ENCODE results near the gene SIPA1. TPM values are rescaled to one million over a fixed set of nuclear protein-coding genes. Genes with fewer than 3 reads are reported as not detected.
A peak's percentile ranks its signal among the peaks of the same experiment; 100 is the strongest.

SIPA1 gene
- polyA plus RNA-seq, 1 experiment, result 11.4 TPM

DNA sequence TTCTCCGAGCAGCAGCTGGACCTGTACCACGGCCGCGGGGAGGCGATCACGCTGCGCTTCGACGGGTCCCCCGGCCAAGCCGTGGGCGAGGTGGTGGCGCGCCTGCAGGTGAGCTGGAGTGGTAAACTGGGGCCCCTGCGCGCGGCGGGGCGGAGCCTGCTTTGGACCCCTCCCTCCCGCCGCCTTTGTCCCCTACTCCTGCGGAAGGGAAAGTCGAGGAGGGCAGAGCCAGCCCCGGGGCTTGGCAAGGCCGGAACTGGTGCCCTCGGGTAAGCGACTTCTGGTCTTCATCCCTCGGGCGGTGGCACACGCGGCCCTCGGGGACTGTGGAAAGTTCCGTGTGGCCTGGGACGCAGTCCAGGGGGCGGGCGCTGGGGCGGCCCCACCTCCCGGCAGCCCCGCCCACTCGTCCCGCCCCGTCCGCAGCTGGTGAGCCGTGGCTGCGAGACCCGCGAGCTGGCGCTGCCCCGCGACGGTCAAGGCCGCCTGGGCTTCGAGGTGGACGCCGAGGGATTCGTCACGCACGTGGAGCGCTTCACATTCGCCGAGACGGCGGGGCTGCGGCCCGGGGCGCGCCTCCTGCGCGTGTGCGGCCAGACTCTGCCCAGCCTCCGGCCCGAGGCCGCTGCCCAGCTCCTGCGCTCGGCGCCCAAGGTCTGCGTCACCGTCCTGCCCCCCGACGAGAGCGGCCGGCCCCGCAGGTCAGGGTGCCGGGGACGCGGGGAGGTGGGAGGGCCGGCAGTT lies 9.2 kb downstream of the SIPA1 start:
- CTCF ChIA-PET, result no interaction called here
- Histone ChIP-seq H3K4me3 (ENCODE audit: low read depth, low read length) (no peak overlapping the region), H3K27ac (ENCODE audit: low read depth, low read length) (no peak overlapping the region), H3K27me3 (ENCODE audit: control insufficient read depth, insufficient read depth, low read length) (no peaks in the 10 kb centered on the region), H3K9me3 (ENCODE audit: control insufficient read depth, insufficient read depth, low read length) (peaks cover 8% of the 10 kb centered on the region; the same call in 1 of the 2 replicates)
- POLR2A ChIA-PET, result interaction anchor here (0.7 to 1.5 kb wide), 2 partner anchors 9 to 19 kb away, joined by 4 to 5 read pairs; partner anchors contain the start of gene SIPA1
- TF ChIP-seq, protein P1, sequence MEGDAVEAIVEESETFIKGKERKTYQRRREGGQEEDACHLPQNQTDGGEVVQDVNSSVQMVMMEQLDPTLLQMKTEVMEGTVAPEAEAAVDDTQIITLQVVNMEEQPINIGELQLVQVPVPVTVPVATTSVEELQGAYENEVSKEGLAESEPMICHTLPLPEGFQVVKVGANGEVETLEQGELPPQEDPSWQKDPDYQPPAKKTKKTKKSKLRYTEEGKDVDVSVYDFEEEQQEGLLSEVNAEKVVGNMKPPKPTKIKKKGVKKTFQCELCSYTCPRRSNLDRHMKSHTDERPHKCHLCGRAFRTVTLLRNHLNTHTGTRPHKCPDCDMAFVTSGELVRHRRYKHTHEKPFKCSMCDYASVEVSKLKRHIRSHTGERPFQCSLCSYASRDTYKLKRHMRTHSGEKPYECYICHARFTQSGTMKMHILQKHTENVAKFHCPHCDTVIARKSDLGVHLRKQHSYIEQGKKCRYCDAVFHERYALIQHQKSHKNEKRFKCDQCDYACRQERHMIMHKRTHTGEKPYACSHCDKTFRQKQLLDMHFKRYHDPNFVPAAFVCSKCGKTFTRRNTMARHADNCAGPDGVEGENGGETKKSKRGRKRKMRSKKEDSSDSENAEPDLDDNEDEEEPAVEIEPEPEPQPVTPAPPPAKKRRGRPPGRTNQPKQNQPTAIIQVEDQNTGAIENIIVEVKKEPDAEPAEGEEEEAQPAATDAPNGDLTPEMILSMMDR (IDR thresholded peaks at IDR 0.05; ENCODE audit: low read depth, low read length), result no peak
- no peak for DNase-seq (ENCODE audit: low read depth, low spot score)

DNA sequence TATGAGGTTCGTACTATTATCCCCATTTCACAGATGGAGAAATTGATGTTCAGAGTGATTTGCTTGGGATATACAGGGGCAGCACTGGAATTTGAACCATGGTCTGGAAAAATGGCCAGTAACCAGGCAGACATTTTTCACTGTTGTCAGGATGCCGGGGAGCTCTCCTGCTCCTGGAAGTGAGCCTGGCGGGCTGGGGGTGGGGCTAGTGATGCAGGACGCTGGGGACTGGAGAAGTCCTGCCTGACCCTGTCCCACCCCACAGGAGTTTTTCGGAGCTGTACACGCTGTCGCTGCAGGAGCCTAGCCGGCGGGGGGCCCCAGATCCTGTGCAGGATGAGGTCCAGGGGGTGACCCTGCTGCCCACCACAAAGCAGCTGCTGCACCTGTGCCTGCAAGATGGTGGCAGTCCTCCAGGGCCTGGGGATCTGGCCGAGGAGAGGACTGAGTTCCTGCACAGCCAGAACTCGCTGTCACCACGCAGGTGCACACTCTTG lies 11.1 kb downstream of the SIPA1 start:
- H3K4me3 ChIP-seq (ENCODE audit: low read depth, low read length), result no peak overlapping the region
- no peaks in the 10 kb centered on the region for H3K27me3 ChIP-seq (ENCODE audit: control insufficient read depth, insufficient read depth, low read length)
- no peak overlapping the region for H3K27ac ChIP-seq (ENCODE audit: low read depth, low read length)
- CTCF ChIA-PET, result no interaction called here
- POLR2A ChIA-PET, result no interaction called here
- TF ChIP-seq, protein P1 (IDR thresholded peaks at IDR 0.05; ENCODE audit: low read depth, low read length), result no peak
- H3K9me3 ChIP-seq (ENCODE audit: control insufficient read depth, insufficient read depth, low read length), result peaks cover 8% of the 10 kb centered on the region; the same call in 1 of the 2 replicates
- DNase-seq (ENCODE audit: low read depth, low spot score), result no peak

DNA sequence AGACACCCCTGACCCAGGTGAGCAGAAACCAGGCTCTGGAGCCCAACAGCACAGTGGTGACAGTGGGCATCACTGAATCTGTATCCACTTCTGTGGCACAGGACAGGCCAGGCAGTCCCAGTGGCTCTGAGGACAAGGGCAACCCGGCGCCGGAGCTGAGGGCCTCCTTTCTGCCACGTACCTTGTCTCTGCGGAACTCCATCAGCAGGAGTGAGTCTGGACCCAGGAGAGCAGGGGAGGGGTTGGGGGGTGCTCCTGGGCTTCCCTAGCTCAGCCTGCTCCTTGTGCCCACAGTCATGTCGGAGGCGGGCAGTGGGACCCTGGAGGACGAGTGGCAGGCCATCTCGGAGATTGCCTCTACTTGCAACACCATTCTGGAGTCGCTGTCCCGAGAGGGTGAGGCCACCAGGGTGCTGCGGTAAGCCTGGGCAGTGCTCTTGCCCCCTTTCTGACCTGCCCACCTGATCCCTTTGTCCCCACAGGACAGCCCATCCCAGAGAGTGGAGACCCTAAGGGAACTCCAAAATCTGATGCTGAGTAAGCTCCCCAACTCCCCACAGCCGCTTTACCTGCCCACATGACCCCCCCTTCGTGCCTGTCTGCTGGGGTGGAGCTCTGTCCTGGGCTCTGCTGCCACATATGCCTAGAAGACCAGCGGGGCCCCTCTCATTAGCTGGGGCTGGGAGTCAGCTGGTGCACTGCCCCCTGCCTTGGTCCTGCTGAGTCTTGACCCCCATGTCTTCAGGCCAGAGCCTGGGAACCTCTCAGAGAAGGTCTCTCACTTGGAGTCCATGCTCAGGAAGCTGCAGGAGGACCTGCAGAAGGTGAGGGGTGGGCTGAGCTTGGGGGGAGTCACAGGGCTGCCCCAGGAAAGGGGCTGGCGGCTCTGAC lies 12.0 kb downstream of the SIPA1 start:
- no peak for DNase-seq (ENCODE audit: low read depth, low spot score)
- CTCF ChIA-PET, result no interaction called here
- H3K4me3 ChIP-seq (ENCODE audit: low read depth, low read length), result no peak overlapping the region

DNA sequence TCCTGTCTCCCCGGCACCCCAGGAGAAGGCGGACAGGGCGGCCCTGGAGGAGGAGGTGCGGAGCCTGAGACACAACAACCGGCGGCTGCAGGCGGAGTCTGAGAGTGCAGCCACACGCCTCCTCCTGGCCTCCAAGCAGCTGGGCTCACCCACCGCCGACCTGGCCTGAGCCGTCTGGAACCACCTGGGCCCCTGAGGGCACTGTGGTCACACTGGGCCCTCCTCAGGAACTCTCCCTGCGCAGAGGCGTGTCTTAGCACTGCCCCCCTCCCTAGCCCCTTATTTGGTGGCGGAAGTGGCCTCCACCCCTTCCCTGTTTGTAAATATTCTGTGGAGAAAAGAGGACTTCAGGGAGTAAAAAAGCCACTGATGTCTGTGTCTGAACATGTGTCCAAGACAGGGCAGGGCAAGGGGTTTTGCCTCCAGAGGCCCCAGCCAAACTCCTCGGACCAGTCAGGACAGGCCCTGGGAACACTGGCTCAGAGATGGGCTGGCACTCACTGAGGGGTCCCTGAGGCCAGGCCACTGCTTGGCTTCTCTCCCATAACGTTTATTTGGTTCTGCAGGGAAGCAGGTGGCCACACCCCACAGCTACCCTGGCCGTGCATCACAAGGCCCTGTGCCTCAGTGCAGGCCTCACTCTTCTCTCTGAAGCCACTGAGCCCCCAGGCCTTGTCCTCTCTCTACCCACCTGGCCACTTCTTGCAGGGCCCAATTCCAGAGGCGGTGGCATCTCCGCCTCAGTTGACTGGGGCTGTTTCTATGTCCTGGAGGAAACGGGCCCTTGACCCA lies 12.8 kb downstream of the SIPA1 start:
- TF ChIP-seq, protein P1 (IDR thresholded peaks at IDR 0.05; ENCODE audit: low read depth, low read length), result no peak
- Histone ChIP-seq H3K4me3 (ENCODE audit: low read depth, low read length) (no peak overlapping the region), H3K27me3 (ENCODE audit: control insufficient read depth, insufficient read depth, low read length) (no peaks in the 10 kb centered on the region), H3K9me3 (ENCODE audit: control insufficient read depth, insufficient read depth, low read length) (peaks cover 8% of the 10 kb centered on the region; the same call in 1 of the 2 replicates), H3K27ac (ENCODE audit: low read depth, low read length) (peak overlapping the region; percentile 21)
- ChIA-PET CTCF (interaction anchor here (1.0 kb wide), 1 partner anchor 234 kb away, joined by 3 read pairs; no protein-coding TSS in a partner anchor), POLR2A (interaction anchor here (0.6 kb wide), 1 partner anchor 58 kb away, joined by 4 read pairs; no protein-coding TSS in a partner anchor)
- no peak for DNase-seq (ENCODE audit: low read depth, low spot score)

More for the DNA sequence above, 12.0 kb downstream of the SIPA1 start:
- Histone ChIP-seq H3K27me3 (ENCODE audit: control insufficient read depth, insufficient read depth, low read length) (no peaks in the 10 kb centered on the region), H3K27ac (ENCODE audit: low read depth, low read length) (no peak overlapping the region), H3K9me3 (ENCODE audit: control insufficient read depth, insufficient read depth, low read length) (peaks cover 8% of the 10 kb centered on the region; the same call in 1 of the 2 replicates)
- TF ChIP-seq, protein P1 (IDR thresholded peaks at IDR 0.05; ENCODE audit: low read depth, low read length), result no peak
- POLR2A ChIA-PET, result interaction anchor here (0.6 kb wide), 1 partner anchor 59 kb away, joined by 4 read pairs; no protein-coding TSS in a partner anchor
